IPS DF 4.7 (cell line): Measurements from ENCODE around the gene UBE2V1.
"Not testable (repeated sequence)": the region's sequence is repeated elsewhere in the genome, so short reads cannot be mapped to it uniquely, and the experiment has no call there.

Experiments used
- DNase-seq: peaks from one replicate; pipeline ENCODE4 v3.0.0-alpha.2; 2013; ENCODE audit warnings: low spot score; ENCODE audit errors: extremely low read depth

The UBE2V1 gene

DNA sequence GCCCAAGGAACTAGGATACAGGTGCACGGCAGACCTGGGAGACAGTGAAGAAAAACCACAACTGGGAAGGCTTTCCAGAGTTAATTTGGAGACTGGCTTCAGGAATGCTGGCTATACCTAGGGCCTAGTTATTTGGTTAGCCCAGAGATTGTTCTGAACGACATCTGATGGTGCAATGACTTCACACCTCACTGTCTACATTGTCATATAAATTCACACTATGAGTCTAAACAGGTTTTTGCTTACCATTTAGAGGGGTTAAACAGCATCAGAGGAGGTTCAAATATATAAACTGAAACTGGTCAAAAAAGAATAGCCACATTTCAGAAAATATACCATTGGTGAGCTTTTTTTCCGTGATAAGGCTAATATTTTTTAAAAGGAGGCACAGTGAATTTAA, 16.7 kb downstream of the UBE2V1 start:
- DNase-seq: no peak

DNA sequence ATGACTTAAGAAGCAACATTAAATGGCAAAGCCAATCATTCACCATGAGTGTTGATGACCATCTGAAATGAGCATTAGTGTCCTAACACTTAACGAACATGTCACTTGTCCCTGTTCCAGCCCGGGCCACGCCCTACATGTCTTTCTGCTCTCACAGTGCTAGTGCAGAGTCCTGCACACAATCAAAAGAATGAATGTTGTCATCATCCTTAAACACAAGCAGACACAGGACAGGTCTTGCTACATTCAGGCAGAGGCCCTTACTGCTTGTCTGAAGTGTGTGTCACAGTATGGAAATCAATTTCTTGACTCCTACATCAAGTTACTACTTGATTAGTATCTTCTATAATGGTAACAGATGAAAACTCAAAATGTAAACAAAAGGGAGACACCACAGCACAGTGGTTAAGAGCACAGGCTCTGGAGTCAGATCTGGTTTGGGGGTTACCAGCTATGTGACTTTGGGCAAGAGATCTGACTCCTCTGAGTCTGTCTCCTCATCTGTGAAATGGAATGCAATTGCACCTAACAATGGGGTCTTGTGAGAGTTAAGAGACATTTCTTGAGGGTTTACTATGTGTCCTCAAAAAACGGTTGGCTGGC, 17.4 kb downstream of the UBE2V1 start:
- no peak for DNase-seq

DNA sequence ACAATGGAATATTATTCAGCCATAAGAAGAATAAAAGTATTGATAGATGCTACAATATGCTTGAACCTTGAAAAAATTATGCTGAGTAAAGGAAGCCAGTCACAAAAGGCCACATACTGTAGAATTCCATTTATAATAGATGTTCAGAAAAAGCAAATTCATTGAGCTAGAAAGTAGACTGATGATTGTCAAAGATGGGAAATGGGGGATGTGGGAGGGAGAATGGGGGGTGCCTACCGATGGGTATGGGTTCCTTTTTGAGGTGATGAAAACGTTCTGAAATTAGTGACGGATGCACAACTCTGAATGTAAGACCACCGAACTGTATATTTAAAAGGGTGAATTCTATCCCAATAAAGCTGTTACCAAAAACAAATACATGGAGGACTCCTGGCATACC, 18.4 kb downstream of the UBE2V1 start:
- no peak for DNase-seq

DNA sequence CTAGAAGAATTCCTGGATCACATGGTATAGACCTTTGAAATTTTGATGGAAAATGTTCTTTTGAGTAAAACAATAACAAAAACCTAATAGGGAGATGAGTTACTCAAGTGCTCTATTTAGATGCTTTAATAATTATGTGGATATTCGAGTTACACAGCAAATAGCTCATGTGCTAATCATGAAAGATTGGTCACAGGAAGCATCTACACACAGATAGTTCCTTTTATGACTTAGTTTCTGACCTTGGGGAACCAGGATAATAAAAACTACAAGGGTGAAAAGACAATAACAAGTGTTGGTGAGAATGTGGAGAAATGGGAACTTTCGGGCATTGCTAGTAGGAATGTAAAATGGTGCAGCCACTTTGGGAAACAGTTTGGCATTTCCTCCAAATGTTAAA, 19.7 kb downstream of the UBE2V1 start:
- no peak for DNase-seq

DNA sequence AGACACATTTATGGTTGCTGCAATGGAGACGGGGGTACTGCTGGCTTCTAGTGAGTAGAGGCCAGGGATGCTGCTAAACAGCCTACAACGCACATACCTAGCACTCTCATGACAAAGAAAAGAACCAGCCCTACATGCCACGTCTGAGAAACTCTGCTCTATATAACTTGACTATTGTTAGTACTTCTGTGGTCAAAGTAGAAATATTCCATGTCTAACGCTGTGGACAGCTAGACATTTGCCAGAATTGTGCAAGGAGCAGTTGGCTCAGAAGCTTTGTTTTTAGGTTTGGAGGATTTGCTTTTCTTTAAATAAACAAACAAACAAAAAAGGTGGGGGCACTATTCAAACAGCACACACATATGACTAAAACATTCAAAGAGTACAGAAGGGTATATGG, 20.5 kb downstream of the UBE2V1 start:
- DNase-seq: no peak

DNA sequence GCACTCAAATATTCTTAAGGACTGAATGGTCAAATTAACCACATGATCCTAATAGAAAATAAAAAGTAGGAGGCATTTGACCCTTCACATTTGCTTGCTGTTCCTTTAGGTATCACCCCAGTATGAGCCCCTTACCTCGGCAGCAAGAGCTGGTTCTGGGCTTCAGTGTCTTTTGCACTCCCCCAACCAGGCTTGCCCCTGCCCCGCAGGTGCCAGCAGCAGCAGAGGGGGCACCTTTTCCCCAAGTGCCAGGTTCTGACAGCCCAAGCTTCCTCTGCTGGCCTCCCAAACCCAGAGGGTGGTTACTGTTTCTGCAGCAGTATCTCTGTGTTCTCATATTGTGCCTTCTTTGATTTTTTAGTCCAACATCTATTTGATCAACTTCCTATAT, 23.2 kb downstream of the UBE2V1 start:
- DNase-seq: no peak

DNA sequence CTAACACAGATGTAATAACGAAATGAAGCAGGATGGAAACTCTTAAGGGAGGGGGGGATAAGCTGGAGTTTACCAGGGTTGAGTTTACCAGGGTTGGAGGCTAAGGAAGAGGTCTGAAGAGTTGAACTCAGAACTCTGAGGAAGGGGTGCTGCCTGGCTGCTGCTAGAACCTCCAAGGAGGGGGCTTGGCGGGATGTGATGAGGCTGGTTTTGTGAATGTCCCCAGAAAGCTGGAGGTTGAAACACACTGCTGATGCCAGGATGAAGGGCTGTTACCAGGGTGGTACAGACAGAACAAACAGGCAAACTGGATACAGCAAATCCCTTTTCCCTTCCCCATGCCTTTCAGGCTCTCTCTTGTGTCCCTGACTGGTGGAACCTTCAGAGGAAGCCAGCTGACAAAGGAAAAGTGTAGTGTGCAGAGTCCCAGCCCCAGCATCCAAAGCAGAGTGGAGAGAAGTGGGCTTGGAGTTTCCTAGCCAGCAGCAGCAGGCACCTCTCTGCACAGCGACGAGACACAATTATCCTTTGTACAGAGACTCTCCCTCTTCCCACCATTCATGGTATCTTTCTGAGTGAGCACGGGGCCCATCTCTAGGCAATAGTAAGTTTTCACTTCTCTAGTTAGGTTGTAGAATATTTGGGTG, 23.7 kb downstream of the UBE2V1 start:
- DNase-seq: no peak

DNA sequence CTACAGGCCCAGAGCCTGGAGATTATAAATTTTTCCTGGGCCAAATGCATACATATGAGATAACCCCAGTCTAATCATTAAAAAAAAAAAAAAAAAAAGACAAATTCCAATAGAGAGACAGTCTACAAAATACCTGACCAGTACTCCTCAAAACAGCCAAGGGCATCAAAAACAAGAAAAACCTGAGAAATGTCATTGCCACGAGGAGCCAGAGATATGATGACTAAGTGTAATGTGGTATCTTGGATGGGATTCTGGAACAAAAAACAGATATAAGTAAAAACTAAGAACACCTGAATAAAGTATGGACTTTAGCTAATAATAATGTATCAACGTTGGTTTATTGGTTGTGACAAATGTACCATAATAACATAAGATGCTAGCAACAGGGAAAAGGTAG, 24.9 kb downstream of the UBE2V1 start:
- DNase-seq: no peak

DNA sequence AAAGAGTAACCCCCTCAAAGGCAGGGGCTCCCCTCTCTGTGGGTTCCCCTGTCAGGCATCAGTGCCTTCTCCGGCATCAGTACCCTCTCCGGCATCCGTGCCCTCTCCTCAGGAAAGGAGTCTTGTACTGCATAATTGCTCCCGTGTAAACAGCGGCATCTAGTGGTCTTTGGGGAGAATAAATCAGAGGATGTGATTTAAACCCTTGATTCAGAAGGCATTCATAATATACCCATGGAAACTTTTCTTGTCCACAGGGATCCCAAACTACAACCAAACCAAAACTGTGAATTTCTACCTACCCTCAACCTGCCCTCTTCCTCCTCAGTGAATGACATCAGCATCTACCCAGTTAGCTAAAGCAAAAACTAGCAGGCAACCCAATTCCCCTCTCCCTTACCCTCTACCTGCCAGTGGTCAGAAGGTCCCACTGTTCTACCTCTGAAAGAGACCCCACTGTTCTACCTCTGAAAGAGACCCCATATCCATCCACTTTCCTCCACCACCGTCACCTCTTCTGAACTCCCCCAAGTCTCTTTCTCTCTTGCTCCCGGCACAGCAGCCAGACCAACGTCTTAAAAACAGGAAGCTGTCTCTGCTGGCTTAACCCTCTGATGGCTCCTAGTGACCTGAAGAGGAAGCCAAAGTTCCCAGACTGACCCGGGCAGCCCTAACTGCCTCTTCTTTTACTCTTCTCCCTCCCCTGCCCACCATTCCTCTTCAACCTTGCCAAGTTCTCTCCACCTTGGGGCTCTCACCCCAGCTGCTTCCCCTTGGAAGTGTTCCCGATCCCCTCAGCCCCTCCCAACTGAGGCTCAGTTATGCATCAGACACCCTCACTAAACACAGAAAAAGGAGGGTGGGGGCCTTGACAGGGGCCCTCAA, 27.2 kb downstream of the UBE2V1 start:
- no peak for DNase-seq

DNA sequence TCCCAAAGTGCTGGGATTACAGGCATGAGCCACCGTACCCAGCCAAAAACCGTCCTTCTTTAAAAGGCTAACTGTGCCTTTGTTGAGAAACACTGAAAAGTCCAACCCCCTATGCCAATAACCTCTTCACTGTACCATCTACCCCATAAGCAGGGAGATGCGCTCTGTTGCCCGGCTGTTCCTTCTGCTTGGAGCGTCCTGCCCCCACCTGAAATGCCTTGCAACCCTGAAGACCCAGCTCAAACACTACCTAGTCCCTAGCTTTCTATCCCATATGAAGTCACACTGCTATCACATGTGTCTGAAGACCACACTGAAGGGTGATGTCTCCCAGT, 27.8 kb downstream of the UBE2V1 start:
- DNase-seq: no peak

DNA sequence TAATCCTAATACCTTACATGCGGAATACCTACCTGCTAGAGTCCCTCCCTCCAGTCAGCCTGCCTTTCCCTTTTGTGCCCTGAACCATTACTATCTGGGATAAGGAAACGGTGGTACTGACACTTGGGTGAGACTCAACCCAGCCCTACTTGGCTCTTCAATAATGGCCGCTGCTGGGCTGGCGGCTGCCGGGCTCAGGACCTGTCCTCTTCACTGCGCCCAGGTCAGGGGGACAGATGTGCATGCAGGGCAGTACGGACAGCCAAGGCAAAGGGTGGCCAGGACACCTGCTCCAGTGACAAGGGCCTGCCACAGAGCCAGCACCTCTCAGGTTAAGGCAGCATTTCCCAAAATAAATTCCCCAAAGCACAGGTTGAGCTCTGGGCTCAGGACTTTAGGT, 29.9 kb downstream of the UBE2V1 start:
- DNase-seq: no peak

DNA sequence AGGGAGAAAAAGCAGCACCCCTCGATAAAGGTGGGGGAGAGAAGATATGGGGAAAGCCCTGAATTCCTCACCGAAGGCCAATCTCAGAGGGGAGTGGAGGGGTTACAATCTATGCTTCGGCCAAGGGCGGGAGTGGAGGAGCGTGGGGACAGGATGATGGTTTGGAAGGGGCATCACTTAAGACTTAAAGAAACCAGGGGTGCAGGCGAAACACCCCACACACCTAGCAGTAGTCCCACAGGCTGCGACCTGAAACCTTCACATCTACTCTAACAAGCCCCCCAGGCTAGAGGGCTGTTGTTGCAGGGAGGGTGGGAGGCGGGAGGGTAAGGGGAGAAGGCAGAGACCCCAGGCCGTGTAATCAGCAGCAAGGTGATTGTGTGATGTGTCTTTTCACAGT, 30.9 kb downstream of the UBE2V1 start:
- DNase-seq: not testable (repeated sequence)

DNA sequence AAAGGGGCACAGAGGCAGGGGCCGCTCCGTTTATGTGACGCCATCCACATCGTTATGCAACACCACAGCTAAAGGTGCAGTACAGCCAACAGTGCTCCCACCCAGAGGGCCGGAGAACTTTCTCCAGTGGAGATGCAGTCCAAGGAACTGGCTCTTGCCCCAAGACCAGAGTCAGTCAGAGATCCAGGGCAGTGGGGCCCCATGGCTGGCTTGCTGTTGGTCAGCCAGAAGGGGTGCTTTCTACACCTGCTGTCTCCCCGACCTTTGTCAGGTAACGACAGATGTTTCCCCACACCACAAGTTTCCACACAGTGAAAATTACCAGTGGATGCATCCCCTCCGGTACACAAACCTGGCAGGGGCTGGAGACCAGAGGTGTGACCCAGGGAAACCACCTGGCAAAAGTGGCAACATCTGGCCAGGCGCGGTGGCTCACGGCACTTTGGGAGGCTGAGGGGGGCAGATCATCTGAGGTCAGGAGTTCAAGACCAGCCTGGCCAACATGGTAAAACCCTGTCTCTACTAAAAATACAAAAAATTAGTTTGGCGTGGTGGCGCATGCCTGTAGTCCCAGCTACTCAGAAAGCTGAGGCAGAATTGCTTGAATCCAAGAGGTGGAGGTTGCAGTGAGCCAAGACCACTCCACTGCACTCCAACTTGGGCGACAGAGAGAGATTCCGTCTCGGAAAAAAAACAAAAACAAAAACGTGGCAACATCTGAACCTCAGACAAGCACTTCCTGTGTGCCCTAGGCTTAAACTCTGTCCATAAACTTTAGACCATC, 34.9 kb downstream of the UBE2V1 start:
- no peak for DNase-seq

DNA sequence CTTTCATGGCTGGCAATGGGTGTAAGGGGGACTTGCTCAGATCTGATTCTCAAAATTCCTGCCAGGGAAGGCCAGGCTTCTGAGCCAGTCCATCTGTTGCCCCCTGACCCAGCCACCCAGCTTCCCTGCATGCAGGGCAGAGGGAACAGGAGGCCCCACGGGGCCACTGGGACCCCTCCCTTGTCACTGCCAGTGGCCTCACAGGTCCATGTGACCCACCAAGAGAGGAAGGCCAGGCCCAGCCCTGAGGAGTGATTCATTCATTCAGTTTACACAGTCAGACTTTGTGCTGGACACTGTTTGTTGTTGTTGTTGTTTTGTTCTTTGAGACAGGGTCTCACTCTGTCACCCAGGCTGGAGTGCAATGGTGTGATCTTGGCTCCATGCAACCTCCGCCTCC, 39.5 kb downstream of the UBE2V1 start:
- no peak for DNase-seq

DNA sequence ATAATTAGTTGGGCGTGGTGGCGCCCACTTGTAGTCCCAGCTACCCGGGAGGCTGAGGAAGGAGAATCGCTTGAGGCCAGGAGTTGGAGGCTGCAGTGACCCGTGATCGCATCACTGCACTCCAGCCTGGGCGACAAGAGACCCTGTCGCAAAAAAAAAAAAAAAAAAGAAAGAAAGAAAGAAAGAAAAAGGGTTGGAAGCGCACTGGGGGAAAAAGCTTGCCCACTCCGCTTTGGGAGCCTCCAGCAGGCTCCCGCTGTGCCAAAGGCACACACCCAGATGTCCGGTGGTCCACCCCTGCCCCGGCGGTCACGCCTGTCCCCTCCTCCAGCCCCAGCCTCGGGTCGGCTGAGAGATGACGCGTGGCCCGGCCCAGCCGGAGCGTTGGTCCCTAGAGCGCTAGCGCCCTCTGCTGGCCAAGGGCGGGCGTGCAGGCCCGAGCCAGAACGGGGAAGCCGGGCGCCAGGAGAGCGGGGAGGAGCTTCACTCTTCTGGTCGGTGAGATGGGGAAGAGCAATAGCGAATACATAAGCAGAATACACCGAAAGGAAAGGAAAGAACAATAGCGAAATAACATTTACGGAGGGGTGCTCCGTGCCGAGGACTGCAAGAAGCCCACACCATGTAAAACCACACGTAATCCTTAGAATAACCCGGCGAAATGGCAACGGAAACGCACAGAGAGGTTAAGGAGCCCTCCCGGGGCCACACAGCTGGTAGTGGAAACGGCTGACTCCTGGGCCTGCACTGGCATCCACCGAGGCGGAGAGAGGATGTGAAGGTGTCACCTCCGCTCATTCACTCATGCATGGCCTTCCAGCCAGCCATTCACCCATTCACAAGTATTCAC, 41.7 kb downstream of the UBE2V1 start:
- no peak for DNase-seq

DNA sequence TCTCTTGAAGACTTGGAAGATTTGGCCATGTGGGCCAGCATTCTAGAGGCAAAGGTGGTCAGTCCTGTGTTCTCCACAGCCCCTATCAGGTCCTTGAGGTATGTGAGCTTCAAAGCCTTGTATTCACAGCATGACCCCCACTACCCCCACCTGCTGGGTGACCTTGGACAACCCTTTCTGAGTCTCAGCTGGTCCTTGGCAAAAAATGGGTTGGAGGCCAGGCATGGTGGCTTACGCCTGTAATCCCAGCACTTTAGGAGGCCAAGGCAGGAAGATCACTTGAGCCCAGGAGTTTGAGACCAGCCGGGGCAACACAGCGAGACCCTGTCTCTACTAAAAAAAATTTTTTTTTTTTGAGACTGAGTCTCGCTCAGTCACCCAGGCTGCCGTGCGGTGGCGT, 42.6 kb downstream of the UBE2V1 start:
- DNase-seq: no peak

DNA sequence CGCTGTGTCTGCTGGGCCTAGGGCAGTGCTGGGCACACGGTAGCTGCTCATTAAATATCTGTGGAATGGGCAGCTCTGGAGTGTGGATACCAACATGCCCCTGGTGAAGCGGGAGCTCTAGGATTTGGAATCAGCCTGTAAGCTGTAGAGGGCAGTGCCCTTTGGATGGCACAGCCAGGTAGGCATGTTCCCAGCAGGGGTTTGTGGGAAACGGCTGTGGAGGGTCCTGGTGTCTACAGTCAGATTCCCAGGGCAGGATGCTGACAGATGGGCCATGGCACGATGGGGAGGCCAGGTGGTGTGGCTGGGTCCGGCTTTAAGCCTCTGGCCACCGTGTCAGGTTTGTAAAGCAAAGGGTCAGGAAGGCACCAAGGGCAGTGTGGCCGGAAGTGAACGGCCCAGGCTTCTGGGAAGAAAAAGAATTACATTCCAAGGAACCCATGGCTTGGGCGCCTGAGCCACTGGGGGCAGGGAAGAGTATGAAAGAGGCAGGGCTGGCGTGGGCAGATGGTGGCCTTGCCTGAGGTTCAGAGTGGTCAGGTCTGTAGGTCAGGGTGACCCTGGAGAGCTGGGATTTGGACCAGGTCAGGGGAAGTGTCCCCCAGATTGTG, 44.8 kb downstream of the UBE2V1 start:
- no peak for DNase-seq

DNA sequence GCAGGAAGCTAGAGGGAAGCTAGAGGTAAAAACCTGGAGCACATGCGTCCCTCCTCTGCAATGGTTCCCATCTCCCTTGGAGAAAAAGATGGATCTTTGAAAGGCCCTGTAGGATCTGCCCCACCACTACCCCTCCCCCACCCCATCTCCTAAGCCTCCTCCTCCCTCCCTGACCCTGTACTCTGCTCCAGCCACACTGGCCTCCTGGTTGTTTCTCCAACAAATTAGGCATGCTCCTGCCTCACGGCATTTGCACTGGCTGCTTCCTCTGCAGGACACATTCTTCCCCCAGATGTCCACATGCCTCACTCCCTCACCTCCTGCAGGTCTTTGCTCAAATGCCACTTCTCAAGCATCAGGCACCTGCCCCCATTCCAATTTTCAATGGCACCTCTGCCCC, 45.5 kb downstream of the UBE2V1 start:
- no peak for DNase-seq

DNA sequence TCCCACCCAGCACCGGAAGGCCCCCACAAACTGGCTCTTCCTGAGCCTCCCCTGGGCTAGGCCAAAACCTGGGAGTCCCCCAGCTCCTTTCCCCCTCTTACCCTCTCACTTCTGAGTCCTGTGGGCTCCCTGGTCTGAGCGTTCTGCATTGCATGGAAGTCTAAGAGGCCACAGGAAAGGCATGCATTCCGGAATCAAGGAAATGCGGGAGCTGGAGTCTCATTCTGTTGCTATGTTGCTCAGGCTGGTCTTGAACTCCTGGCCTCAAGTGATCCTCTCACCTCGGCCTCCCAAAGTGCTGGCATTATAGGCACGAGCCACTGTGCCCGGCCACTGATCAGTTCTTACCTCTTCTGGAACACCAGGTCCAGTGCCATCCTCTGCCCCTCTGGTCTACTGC, 45.9 kb downstream of the UBE2V1 start:
- no peak for DNase-seq

DNA sequence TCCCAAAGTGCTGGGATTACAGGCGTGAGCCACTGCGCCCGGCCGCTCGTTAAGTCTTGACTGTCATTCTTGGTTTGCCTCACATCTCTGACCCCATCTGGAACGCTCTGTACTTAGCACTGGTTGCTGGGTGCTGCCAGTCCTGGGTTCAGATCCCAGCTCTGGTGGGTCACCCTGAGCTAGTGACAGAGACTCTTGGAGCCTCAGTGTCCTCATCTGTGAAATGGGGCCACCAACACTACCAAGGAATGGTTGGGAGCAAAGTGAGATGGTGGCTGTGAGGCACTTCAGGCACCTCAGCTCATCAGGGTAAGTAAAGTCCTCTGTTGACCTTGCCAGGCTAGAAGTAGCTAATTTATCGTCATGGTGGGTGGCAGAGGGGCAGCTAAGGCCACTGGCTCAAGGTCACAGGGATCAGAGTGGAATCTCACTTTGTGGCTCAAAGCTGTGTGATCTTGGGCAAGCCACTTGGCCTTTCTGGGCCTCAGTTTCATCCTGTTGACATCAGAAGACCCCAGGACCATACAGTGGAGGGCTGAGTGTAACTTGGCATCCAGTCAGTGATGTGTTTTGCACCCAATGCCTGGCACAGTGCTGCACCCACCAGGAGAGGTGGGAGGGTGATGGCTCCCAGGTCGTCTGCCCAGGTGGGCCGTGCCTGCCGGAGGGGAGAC, 46.7 kb downstream of the UBE2V1 start:
- no peak for DNase-seq
